HG02885 (cell line): Measurements from ENCODE around the gene DBNL.

Experiments
- ATAC-seq: cut with Tn5 transposase; IDR thresholded peaks from one replicate; pipeline ENCODE4 v1.9.1; 2021; ENCODE audit warnings: mild to moderate bottlenecking; ENCODE audit not compliant: unreplicated experiment, poor library complexity

Gene DBNL

GRCh38 chr7:44094883-44095592 is 50.5 kb downstream of the DBNL start:
- no peak for ATAC-seq

GRCh38 chr7:44095781-44096180 is 51.3 kb downstream of the DBNL start:
- ATAC-seq = no peak

GRCh38 chr7:44096326-44096881 is 51.9 kb downstream of the DBNL start:
- ATAC-seq = no peak

GRCh38 chr7:44097064-44097932 is 52.8 kb downstream of the DBNL start:
- ATAC-seq = peak; percentile 72

GRCh38 chr7:44098092-44099068 is 53.9 kb downstream of the DBNL start:
- no peak for ATAC-seq

- ATAC-seq = no peak
Measured at GRCh38 chr7:44099669-44100068, 55.2 kb downstream of the DBNL start.

- no peak for ATAC-seq
Measured at GRCh38 chr7:44100458-44101302, 56.2 kb downstream of the DBNL start.

- no peak for ATAC-seq
Measured at GRCh38 chr7:44101303-44101965, 56.9 kb downstream of the DBNL start.

GRCh38 chr7:44101966-44102845 is 57.7 kb downstream of the DBNL start:
- ATAC-seq = no peak

- ATAC-seq = no peak
Measured at GRCh38 chr7:44102846-44103565, 58.5 kb downstream of the DBNL start.

- no peak for ATAC-seq
Measured at GRCh38 chr7:44103566-44103922, 59.0 kb downstream of the DBNL start.

- ATAC-seq = no peak
Measured at GRCh38 chr7:44103923-44104859, 59.7 kb downstream of the DBNL start, which contains the start of gene AEBP1. Gene AEBP1 (plus strand): TSS chr7:44104345. CDS start chr7:44104666, 321 bp downstream.

- no peak for ATAC-seq
Measured at GRCh38 chr7:44104860-44105771, 60.6 kb downstream of the DBNL start.

GRCh38 chr7:44105832-44106231 is 61.3 kb downstream of the DBNL start:
- no peak for ATAC-seq
